PFSK-1 (cell line): ENCODE data around the gene BCKDHB.

Experiments
- FOXP2 ChIP-seq: optimal IDR thresholded peaks from 2 replicates; pipeline ENCODE3; 2011; ENCODE audit warnings: borderline replicate concordance, control low read depth, inconsistent platforms; ENCODE audit not compliant: insufficient read depth; ENCODE audit errors: extremely low read length, extremely low read depth
- SIN3A ChIP-seq: IDR thresholded peaks from 2 replicates; pipeline ENCODE4 v1.6.1; 2012; ENCODE audit warnings: mild to moderate bottlenecking, low read length, moderate library complexity, borderline replicate concordance; ENCODE audit not compliant: insufficient read depth
- TAF1 ChIP-seq: IDR thresholded peaks from 2 replicates; pipeline ENCODE4 v1.6.1; 2012; ENCODE audit warnings: low read length, control low read depth, borderline replicate concordance; ENCODE audit not compliant: insufficient read depth

- TF ChIP-seq TAF1 (no peak), SIN3A (no peak), FOXP2 (no peak)
Observed at GRCh38 chr6:80348263-80348662, 241.8 kb downstream of the BCKDHB start.
